GM12878 (cell line): ENCODE measurements around the gene TEC. TPM values are rescaled to one million over a fixed set of nuclear protein-coding genes. Genes with fewer than 3 reads are reported as not detected.

Experiments used
- ATAC-seq: fragments of 200-7000 bp; cut with Tn5 transposase; 3 replicates; pipeline ENCODE4 v1.9.1; 2020; ENCODE audit warnings: mild to moderate bottlenecking, moderate library complexity
- BruUV-seq: library from RNA; stranded (reverse); fragments of 400-500 nt; replicated peaks from 2 replicates; lab custom pipeline; 2021; lab: Mats Ljungman, UMichigan
- CTCF ChIA-PET: fragments of 300-600 bp; sonication (Branson Sonifier 250); formaldehyde crosslinking; extraction: SDS; loops from one replicate; lab custom pipeline; 2021; ENCODE audit warnings: inconsistent platforms; lab: Yijun Ruan, JAX
- POLR2A ChIA-PET: fragments of 350-600 bp; formaldehyde crosslinking; extraction: SDS; loops from one replicate; lab custom pipeline; 2021; ENCODE audit warnings: inconsistent platforms; lab: Charles Lee
- RAD21 ChIA-PET: fragments of 300-600 bp; sonication (Branson Sonifier 250); formaldehyde crosslinking; loops from one replicate; lab custom pipeline; 2023; ENCODE audit warnings: antibody characterized with exemption; ENCODE audit not compliant: unreplicated experiment; lab: Charles Lee
- SMC1A ChIA-PET: fragments of 300-600 bp; sonication (Branson Sonifier 250); formaldehyde crosslinking; loops from one replicate; lab custom pipeline; 2023; ENCODE audit not compliant: unreplicated experiment, uncharacterized antibody; lab: Charles Lee
- DNase-seq: peaks from one replicate; pipeline ENCODE4 v3.0.0-alpha.2; 2011; ENCODE audit warnings: low read depth, low spot score
- FAIRE-seq: peaks from 3 replicates; lab custom pipeline; 2011; peaks lifted over from hg19 to GRCh38; lab: Jason Lieb, UNC
- H2AFZ ChIP-seq: 2 replicates; pipeline ENCODE4 v1.6.0; 2011; ENCODE audit warnings: low read depth, low read length, control low read depth; ENCODE audit not compliant: control insufficient read depth
- H3K27ac ChIP-seq: 2 replicates; pipeline ENCODE4 v1.5.1; 2011; ENCODE audit warnings: control low read depth; ENCODE audit not compliant: control insufficient read depth, insufficient read depth
- H3K27me3 ChIP-seq, 2 experiments: replicated peaks in 1 of 2; 2 replicates each; pipeline versions ENCODE4 v1.6.0 to v1.6.1; 2011; ENCODE audit warnings: low read length in 1 of 2; ENCODE audit not compliant: control insufficient read depth in 2 of 2, insufficient read depth in 2 of 2
- H3K36me3 ChIP-seq, 2 experiments: 2 replicates each; pipeline ENCODE4 v1.5.1; 2011; ENCODE audit warnings: low read length in 1 of 2; ENCODE audit not compliant: control insufficient read depth in 2 of 2, insufficient read depth in 2 of 2
- H3K4me1 ChIP-seq: 2 replicates; pipeline ENCODE4 v1.6.1; 2011; ENCODE audit warnings: mild to moderate bottlenecking, low read length, moderate library complexity, mixed read lengths; ENCODE audit not compliant: control insufficient read depth, insufficient read depth
- H3K4me2 ChIP-seq: 2 replicates; pipeline ENCODE4 v1.6.0; 2011; ENCODE audit warnings: control low read depth; ENCODE audit not compliant: control insufficient read depth, insufficient read depth
- H3K4me3 ChIP-seq: fragments of 200-600 bp; sonication (generic); 2 replicates; pipeline ENCODE4 v1.5.1; 2016
- H3K79me2 ChIP-seq: 2 replicates; pipeline ENCODE4 v1.6.0; 2011; ENCODE audit warnings: low read length; ENCODE audit not compliant: control insufficient read depth, insufficient read depth
- H3K9ac ChIP-seq: 2 replicates; pipeline ENCODE4 v1.8.0; 2011; ENCODE audit warnings: low read length, control low read depth, mixed read lengths; ENCODE audit not compliant: control insufficient read depth, insufficient read depth
- H3K9me3 ChIP-seq: replicated peaks from 3 replicates; pipeline ENCODE4 v1.5.1; 2011; ENCODE audit warnings: mild to moderate bottlenecking, low read length; ENCODE audit not compliant: control insufficient read depth, insufficient read depth
- H4K20me1 ChIP-seq: 2 replicates; pipeline ENCODE4 v1.6.0; 2011; ENCODE audit not compliant: control insufficient read depth, insufficient read depth
- CHD2 ChIP-seq: IDR thresholded peaks from 2 replicates; pipeline ENCODE4 v1.6.1; 2011; ENCODE audit warnings: low read depth, low read length, improper control_type of control experiment, borderline replicate concordance
- GABPA ChIP-seq: IDR thresholded peaks from 2 replicates; pipeline ENCODE4 v1.6.1; 2014; ENCODE audit warnings: antibody characterized with exemption, low read depth, mild to moderate bottlenecking, inconsistent platforms
- KAT2A ChIP-seq: conservative IDR thresholded peaks from 2 replicates; pipeline ENCODE4 v1.6.1; 2011; ENCODE audit warnings: low read depth, low read length; ENCODE audit not compliant: control insufficient read depth
- MEF2A ChIP-seq: IDR thresholded peaks from 2 replicates; pipeline ENCODE4 v1.6.1; 2011; ENCODE audit warnings: low read depth, mild to moderate bottlenecking, low read length, moderate library complexity; ENCODE audit not compliant: insufficient read depth
- MXI1 ChIP-seq: fragments of 150-350 bp; IDR thresholded peaks from 2 replicates; pipeline ENCODE4 v1.6.1; 2011; ENCODE audit warnings: low read depth, mild to moderate bottlenecking, inconsistent platforms, low read length, improper control_type of control experiment
- SIX5 ChIP-seq: IDR thresholded peaks from 2 replicates; pipeline ENCODE4 v1.6.1; 2011; ENCODE audit warnings: mild to moderate bottlenecking, low read depth, low read length, moderate library complexity; ENCODE audit not compliant: severe bottlenecking
- SMC3 ChIP-seq: IDR thresholded peaks from 2 replicates; pipeline ENCODE4 v1.6.1; 2011; ENCODE audit warnings: low read length, improper control_type of control experiment, borderline replicate concordance
- SPI1 ChIP-seq: IDR thresholded peaks from 2 replicates; pipeline ENCODE4 v1.6.1; 2011; ENCODE audit warnings: low read depth, mild to moderate bottlenecking, low read length, moderate library complexity, borderline replicate concordance; ENCODE audit not compliant: insufficient read depth
- SREBF2 ChIP-seq: IDR thresholded peaks from 2 replicates; pipeline ENCODE4 v1.6.1; 2012; ENCODE audit warnings: mild to moderate bottlenecking, low read length
- SUPT20H ChIP-seq: IDR thresholded peaks from 2 replicates; pipeline ENCODE4 v1.6.1; 2011; ENCODE audit warnings: low read depth, mild to moderate bottlenecking, low read length, moderate library complexity, borderline replicate concordance; ENCODE audit not compliant: control insufficient read depth
- WGBS: methylation state at CpG from one replicate; pipeline ENCODE4 v1.1.6; 2016; ENCODE audit warnings: low lambda C conversion rate; ENCODE audit not compliant: insufficient replicate concordance, insufficient coverage; ENCODE audit errors: missing lambda C conversion rate; 5-methylcytosine and 5-hydroxymethylcytosine counted together
- in situ Hi-C: fragments of 300-500 bp; cut with MboI; formaldehyde crosslinking; loops from 9 replicates; pipeline ENCODE4 v1.14.3; 2018; ENCODE audit warnings: mixed read lengths
- intact Hi-C: fragments of 100-400 bp; cut with micrococcal nuclease; formaldehyde crosslinking; loops from one replicate; pipeline ENCODE4 v1.14.2; 2022; ENCODE audit not compliant: unreplicated experiment
- polyA plus RNA-seq, 11 experiments: library from polyadenylated mRNA; depleted of rRNA in 4 of 11; unstranded in 6 of 11; stranded (reverse) in 5 of 11; fragments of >200 nt; fragmentation: Nextera tagmentation in 4 of 11; fragmentation: Illumina TruSeq in 1 of 11; extraction: Ambion mirVana in 4 of 11; extraction: Trizol in 1 of 11; gene quantifications; 1 replicate in 1 of 11; 2 replicates in 10 of 11; pipeline versions ENCODE4 v1.2.1 to v1.2.3, GENCODE V29; 2011 to 2016; ENCODE audit warnings: inconsistent platforms in 2 of 11, missing spikeins in 2 of 11, low read depth in 1 of 11
- total RNA-seq, 4 experiments: library from RNA; depleted of rRNA in 3 of 4; stranded (reverse); fragments of >200 nt in 3 of 4; fragmentation: Illumina TruSeq in 1 of 4; extraction: Trizol in 1 of 4; gene quantifications; 2 replicates each; pipeline versions ENCODE4 v1.2.1 to v1.2.3, GENCODE V29; 2013 to 2021
- TF ChIP-seq, protein P1 (sequence below): IDR thresholded peaks from 2 replicates; pipeline ENCODE4 v1.6.1; 2012; ENCODE audit warnings: improper control_type of control experiment, low read depth, low read length; ENCODE audit not compliant: insufficient replicate concordance
- TF ChIP-seq, protein P2 (sequence below): IDR thresholded peaks from 2 replicates; pipeline ENCODE4 v1.6.1; 2012; ENCODE audit warnings: low read depth, low read length, improper control_type of control experiment
- TF ChIP-seq, protein P3 (sequence below), 3 experiments: IDR thresholded peaks in 2 of 3; conservative IDR thresholded peaks in 1 of 3; 2 replicates each; pipeline ENCODE4 v1.5.1; 2011; ENCODE audit warnings: low read depth in 3 of 3, low read length in 3 of 3, mild to moderate bottlenecking in 3 of 3, control low read depth in 2 of 3, moderate library complexity in 2 of 3, inconsistent platforms in 1 of 3, mixed read lengths in 1 of 3; ENCODE audit not compliant: control insufficient read depth in 2 of 3, insufficient read depth in 1 of 3; ENCODE audit errors: extremely low read depth in 1 of 3

The TEC gene
- total and polyA plus RNA-seq, 10 of the 15 experiments (the other 5 are each of a cell fraction or from before 2014, with no cell fraction given), result 7.4 to 27.2 (median 17.1) TPM

DNA sequence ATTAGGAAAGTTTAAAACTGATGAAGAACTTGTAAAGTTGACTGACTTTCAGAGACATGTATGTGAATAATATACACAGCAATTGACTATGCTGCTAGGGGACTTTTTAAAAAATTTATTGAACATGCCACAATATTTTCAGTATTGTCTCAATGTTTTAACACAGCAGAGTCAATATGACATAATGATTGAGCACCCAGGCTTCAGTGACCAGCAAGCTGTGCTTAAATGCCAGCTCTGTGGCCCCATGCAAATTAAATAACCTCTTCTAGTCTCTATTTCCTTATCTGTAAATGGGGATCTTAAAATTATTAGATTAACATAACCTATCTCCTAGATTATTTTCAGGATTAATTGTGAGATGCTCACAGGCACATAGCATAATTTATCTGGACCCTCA, 78.8 kb downstream of the TEC start (continued):
- TF ChIP-seq, protein P1, sequence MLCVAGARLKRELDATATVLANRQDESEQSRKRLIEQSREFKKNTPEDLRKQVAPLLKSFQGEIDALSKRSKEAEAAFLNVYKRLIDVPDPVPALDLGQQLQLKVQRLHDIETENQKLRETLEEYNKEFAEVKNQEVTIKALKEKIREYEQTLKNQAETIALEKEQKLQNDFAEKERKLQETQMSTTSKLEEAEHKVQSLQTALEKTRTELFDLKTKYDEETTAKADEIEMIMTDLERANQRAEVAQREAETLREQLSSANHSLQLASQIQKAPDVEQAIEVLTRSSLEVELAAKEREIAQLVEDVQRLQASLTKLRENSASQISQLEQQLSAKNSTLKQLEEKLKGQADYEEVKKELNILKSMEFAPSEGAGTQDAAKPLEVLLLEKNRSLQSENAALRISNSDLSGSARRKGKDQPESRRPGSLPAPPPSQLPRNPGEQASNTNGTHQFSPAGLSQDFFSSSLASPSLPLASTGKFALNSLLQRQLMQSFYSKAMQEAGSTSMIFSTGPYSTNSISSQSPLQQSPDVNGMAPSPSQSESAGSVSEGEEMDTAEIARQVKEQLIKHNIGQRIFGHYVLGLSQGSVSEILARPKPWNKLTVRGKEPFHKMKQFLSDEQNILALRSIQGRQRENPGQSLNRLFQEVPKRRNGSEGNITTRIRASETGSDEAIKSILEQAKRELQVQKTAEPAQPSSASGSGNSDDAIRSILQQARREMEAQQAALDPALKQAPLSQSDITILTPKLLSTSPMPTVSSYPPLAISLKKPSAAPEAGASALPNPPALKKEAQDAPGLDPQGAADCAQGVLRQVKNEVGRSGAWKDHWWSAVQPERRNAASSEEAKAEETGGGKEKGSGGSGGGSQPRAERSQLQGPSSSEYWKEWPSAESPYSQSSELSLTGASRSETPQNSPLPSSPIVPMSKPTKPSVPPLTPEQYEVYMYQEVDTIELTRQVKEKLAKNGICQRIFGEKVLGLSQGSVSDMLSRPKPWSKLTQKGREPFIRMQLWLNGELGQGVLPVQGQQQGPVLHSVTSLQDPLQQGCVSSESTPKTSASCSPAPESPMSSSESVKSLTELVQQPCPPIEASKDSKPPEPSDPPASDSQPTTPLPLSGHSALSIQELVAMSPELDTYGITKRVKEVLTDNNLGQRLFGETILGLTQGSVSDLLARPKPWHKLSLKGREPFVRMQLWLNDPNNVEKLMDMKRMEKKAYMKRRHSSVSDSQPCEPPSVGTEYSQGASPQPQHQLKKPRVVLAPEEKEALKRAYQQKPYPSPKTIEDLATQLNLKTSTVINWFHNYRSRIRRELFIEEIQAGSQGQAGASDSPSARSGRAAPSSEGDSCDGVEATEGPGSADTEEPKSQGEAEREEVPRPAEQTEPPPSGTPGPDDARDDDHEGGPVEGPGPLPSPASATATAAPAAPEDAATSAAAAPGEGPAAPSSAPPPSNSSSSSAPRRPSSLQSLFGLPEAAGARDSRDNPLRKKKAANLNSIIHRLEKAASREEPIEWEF, result peak; percentile 79

DNA sequence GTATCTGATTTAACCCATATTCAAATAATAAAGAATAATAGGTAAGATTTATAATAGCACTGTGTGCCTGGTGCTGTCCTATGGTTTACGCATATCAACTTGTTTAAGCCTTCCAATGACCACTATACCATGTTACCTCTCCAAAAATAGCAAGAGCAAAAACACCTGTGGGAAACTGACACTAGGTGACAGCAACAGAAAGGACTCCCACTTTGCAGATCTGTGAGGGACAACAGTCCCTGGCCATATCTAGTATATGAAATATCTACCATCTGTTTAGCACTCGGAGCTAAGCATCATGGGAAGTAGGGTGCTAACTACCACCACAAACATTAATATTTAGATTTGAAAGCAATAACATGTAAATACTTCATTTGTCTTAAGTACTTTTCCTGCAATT, 79.9 kb downstream of the TEC start:
- WGBS, result 61% methylated on average over 2 of the region's 2 CpGs
- intact Hi-C loops (loop anchor here (5.0 kb wide), 1 partner anchor 153 kb away; the partner anchor contains the start of gene SLAIN2), in situ Hi-C loops (no loop called here)
- no TSS peak for BruUV-seq
- H3K79me2 ChIP-seq, result peaks cover 81% of the 10 kb centered on the region
- no peaks in the 10 kb centered on the region for H3K27me3 ChIP-seq
- H3K36me3 ChIP-seq, result peaks cover 0 to 11% of the 10 kb centered on the region in 2 experiments; a peak in 2 of 4 replicates
- ATAC-seq, result peak; percentile 21
- H4K20me1 ChIP-seq, result no peaks in the 10 kb centered on the region
- RAD21 ChIA-PET, result no interaction called here
- peaks cover 46% of the 10 kb centered on the region for H3K4me1 ChIP-seq
- H3K4me3 ChIP-seq, result no peak overlapping the region
- no peak for DNase-seq
- no peak overlapping the region for H3K9ac ChIP-seq
- no peak overlapping the region for H2AFZ ChIP-seq
- H3K9me3 ChIP-seq, result no peaks in the 10 kb centered on the region; the same call in 2 of the 3 replicates
- CTCF ChIA-PET, result interaction anchor here (1.0 kb wide), 3 partner anchors 81 to 85 kb away, joined by 3 read pairs; no protein-coding TSS in a partner anchor
- POLR2A ChIA-PET, result no interaction called here
- SMC1A ChIA-PET, result interaction anchor here (1.0 kb wide), 1 partner anchor 85 kb away, joined by 6 read pairs; no protein-coding TSS in a partner anchor
- FAIRE-seq, result no peak
- peak overlapping the region; percentile 47; the same call in 1 of the 2 replicates for H3K27ac ChIP-seq
- 0 out of 2 replicates have a peak overlapping the region, but pooled peaks have one; percentile 19 for H3K4me2 ChIP-seq
- TF ChIP-seq SPI1, result no peak
- TF ChIP-seq SREBF2, result no peak
- no peak for TF ChIP-seq KAT2A
- TF ChIP-seq MEF2A, result 0 out of 2 replicates have a peak, but pooled peaks have one; percentile 32
- TF ChIP-seq, protein P2, sequence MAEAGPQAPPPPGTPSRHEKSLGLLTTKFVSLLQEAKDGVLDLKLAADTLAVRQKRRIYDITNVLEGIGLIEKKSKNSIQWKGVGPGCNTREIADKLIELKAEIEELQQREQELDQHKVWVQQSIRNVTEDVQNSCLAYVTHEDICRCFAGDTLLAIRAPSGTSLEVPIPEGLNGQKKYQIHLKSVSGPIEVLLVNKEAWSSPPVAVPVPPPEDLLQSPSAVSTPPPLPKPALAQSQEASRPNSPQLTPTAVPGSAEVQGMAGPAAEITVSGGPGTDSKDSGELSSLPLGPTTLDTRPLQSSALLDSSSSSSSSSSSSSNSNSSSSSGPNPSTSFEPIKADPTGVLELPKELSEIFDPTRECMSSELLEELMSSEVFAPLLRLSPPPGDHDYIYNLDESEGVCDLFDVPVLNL, result no peak
- TF ChIP-seq GABPA, result no peak
- no peak for TF ChIP-seq SIX5
- TF ChIP-seq, protein P3, sequence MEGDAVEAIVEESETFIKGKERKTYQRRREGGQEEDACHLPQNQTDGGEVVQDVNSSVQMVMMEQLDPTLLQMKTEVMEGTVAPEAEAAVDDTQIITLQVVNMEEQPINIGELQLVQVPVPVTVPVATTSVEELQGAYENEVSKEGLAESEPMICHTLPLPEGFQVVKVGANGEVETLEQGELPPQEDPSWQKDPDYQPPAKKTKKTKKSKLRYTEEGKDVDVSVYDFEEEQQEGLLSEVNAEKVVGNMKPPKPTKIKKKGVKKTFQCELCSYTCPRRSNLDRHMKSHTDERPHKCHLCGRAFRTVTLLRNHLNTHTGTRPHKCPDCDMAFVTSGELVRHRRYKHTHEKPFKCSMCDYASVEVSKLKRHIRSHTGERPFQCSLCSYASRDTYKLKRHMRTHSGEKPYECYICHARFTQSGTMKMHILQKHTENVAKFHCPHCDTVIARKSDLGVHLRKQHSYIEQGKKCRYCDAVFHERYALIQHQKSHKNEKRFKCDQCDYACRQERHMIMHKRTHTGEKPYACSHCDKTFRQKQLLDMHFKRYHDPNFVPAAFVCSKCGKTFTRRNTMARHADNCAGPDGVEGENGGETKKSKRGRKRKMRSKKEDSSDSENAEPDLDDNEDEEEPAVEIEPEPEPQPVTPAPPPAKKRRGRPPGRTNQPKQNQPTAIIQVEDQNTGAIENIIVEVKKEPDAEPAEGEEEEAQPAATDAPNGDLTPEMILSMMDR (IDR thresholded peaks at IDR 0.05 in 2 of 3, conservative IDR thresholded peaks at IDR 0.05 in 1 of 3; ENCODE audit: control insufficient read depth in 2 of 3, extremely low read depth in 1 of 3, insufficient read depth in 1 of 3, low read depth in 3 of 3, low read length in 3 of 3), result peak in 2 of 3 experiments; percentile 10 to 63; a peak in 3 of 6 replicates
- TF ChIP-seq SUPT20H, result no peak
- TF ChIP-seq MXI1, result no peak
- no peak for TF ChIP-seq CHD2
- TF ChIP-seq SMC3, result peak; percentile 37; the same call in 1 of the 2 replicates
